CD1c-positive myeloid dendritic cell (primary cell): ENCODE data around the gene UNKL.

Source experiments
- DNase-seq: peaks from one replicate; pipeline ENCODE4 v3.0.0-alpha.2; 2016; ENCODE audit errors: extremely low spot score

Gene UNKL

DNA sequence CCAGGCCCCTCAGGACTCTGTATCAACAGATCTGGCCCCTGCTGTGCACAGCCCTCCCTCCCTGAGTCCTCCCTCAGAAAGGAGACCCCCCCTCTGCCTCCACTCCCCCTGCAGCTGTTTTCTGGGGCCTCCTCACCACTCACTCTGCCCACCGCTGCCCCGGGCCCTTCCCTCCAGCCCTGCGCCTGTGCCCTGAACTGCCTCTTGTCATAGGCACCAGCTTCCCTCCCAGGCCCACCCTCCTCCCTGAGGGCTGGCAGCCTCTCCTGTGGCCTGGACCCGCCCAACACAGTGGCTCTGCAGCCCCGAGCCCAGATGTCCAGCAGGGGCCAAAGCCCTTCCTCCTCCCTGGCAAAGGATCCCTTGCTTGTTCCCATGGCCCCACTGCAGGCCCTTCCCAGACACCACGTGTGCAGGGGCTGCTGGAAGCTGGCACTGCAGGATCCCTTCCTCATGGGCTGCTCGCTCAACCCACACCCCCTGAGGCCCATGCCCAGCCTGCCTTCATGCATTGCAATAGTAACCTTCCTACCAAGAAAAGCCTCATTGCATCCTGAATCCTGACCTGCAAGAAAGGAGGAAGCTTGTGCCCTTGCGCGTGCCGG lies 37.0 kb downstream of the UNKL start:
- DNase-seq: no peak

DNA sequence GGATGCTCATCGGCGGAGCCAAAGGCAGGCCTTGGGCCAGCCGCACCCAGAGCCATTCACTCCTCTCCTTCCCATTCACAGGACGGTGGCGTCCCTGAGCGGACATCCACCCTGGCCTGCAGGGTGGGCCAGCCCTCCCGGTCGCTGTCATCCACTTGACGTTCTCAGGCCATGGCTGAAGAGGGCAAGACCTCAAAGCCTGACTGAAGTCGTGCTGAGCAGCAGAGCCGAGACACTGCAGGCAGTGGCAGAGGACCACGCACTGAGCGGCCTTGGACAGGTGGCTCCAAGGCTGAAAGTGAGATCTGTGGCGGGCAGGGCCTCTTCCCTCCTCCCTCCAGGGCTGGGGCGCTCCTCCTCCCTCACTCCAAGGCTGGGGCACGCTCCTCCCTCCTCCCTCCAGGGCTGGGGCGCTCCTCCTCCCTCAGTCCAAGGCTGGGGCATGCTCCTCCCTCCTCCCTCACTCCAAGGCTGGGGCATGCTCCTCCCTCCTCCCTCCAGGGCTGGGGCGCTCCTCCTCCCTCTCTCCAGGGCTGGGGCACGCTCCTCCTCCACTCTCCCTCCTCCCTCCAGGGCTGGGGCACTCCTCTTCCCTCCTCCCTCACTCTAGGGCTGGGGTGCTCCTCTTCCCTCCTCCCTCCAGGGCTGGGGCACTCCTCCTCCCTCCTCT lies 38.6 kb downstream of the UNKL start:
- DNase-seq: no peak

DNA sequence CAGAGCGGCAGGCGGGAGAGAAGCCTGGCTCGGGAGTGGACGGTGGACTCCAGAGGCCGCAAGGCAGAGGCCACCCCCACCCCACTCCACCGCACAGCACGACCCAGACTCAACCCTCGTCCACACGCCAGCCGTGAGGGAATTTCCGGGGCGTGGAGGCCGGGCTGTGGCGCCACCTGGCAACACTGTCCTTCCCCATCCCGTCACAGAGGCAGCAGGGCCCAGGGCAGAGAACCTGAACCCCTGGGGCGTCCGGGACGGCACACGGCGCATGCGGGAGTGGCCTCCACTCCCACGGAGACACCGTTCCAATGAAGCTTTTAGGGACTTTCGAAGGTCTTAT lies 39.2 kb downstream of the UNKL start:
- DNase-seq: no peak

DNA sequence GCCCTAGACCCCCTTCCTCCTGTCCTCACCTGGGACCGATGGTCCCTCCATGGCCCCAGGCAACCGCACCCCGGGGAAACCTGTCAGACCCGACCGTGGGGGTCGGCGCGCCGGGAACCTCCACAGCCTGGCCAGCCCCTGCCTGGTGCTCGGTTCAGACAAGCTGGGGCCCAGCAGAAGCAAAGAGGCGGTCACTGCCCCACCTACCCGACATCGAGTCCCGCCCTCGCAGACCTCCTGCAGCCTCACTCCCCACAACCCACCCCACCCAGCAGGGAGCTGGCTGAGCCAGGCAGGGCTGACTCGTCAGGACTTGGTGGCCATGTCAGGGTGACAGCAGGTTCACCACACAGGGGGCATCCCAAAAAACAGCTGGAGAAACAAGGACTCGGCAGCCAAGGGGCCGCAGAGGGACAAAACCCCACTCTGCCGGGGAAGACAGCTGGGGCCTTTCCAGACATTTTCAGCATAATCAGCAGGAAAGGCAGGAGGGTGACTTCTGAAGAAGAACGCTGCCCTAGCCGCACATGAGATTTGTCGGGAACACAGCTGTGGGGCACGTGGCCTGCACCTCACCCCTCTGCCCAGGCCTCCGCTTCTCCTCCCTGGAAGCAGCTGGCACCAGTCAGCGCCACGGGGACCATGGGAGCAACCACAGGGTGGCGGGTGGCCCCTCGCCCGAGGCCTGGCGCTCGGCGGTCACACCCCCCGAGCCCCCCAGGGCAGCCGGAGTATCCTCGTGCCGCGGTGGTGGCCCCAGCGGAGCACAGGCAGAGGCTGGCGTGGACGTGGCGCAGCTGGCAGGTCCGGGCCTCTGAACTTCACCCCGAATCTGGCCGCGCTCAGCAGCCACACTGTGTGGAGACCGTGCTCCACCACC lies 39.8 kb downstream of the UNKL start:
- no peak for DNase-seq

DNA sequence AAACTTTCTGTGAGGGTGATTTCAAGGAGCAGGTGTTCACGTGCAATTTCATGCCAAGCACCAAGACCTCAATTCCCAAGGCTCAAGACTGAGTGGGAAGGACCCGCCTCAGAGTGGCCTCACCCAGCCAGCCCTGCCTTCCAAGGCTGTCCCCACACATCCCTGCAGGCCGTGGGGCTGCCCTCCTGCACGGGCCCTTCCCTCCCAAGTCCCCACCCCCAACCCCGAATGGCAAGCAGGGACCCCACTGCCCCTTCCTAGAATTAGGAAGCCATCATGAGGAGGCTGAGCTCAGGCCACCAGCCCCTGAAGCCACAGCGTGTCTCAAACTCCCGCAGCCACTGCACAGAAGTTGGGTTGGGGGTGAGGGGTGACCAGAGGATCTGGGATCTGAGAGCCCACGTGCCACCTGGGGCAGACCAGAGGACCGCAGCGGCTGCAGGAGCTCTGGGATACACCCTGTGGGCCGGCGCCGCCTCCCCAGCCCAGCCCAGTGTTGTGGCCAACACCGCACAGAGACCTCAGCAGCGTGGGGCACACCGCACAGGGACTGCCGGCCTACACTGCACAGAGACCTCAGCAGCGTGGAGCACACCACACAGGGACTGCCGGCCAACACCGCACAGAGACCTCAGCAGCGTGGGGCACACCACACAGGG lies 42.1 kb downstream of the UNKL start:
- no peak for DNase-seq

DNA sequence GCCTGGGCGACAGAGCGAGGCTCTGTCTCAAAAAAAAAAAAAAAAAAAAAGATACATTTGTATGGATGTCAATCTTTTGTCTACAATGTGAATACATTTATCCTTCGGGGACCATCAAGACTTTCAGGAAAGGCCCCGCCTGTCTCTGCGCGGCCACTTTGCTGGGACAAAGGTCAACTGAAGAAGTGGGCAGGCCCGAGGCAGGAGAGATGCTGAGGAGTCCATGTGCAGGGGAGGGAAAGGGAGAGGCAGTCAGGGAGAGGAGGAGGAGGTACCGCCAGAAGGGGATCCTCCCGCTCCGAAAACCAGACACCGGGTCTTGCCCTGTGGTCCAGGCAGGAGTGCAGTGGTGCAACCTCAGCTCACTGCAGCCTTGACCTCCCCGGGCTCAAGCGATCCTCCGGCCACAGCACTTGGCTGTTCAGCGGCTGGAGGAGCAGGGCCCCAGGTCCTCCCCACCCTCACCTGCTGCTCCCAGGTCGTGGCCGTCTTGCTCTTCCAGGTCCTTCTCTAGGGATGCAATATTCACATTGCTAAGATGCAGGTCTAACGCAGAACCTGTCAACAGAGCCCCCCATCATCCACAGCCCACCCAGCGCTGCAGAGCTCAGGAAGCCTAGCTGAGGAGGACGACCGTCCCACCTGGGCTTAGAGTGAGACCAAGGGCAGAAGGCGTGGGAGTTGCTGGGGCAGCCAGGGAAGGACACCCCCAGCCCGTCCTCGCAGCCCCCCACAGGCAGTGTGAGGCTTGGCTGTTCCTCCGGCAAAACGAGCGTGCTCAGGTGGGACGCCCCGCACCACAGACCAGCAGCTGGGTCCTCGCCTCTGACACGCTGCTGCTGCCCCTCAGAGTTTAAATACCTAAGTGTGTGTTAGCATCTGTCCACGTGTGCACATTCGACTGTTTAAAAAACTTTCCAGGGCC lies 43.2 kb downstream of the UNKL start:
- no peak for DNase-seq

DNA sequence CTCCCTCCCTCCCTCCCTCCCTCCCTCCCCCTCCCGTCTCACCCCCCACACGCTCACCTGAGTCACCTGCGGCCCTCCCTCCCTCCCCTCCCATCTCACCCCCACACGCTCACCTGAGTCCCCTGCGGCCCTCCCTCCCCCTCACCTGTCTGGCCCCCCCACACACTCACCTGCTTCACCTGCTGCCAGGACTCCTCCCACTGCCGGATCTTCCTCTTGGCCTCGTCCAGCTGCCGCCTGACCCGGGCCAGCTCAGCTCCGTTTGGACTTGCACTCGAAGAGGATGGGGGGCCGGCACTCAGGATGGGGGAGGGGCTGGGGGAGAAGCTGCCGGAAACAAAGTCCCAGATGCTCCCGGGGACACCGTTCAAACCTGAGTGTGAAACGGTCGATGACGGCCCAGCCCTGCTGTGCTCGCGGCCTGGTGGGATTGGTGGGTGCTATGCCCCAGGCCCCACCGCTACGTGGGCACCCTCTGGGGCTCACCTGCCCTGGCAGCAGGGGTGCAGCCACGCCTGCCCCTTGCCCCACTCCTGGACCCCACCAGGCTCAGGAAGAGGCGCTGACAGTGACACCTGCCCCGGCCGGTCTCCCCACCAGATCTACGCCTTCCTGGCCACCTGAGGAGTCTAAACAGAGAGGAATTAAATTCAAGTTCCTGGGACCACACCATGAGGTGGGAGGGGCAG lies 46.9 kb downstream of the UNKL start:
- no peak for DNase-seq

DNA sequence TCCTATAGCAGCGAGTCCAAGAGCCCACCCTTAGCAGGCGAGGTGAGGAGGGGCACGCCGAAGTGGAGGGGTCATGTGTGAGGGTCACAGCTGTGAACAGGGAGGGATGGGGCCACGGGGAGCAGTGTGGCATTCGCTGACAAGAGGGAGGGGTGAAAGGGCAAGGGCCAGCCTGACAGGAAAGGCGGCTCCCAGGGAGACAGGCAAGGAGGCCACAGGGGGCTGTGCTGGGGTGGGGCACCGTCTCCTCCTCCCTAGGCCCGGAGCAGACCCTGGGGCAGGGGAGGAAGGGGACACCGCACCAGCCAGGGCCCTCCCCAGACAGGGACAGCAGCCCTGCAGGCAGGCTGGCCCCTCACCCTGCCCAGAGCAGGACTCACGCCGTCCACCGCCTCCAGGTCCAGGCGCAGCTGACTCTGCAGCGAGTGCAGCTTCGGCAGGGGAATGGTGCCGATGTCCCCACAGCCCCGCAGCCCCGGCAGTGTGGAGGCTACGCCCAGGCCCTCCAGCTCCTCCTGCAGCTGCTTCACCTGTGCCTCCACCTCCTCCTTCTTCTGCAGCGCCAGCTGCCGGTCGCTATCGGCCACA lies 47.7 kb downstream of the UNKL start:
- DNase-seq: no peak

DNA sequence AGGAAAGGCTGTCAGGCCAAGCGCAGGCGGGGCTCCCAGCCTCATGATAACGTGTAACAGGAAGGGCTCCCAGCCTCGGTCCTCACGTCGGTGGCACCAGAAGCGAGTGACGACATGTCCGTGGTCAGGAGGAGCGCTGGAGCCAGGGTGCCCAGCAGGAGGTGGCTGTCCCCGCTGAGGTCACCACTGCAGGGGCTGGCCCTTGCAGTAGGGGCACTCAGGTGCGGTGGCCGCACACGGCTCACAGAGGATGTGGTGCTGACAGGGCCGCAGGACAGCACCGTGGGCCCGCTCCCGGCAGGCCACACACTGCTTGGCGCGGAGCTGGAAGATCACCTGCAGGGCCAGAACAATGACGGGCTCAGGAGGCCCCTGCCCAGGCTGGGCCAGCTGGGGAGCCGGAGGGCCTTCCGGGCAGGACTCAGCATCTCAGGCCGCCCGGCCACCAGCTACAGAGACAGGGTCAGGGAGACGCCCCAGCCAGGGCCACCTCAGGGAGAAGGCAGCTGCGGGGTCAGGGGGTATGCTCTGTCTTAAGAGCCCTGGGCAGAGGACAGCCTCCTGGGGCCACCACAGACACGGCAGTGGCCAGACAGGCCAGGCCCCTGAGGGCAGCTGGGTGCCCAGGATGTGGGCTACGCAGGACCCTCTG lies 48.3 kb downstream of the UNKL start:
- no peak for DNase-seq

DNA sequence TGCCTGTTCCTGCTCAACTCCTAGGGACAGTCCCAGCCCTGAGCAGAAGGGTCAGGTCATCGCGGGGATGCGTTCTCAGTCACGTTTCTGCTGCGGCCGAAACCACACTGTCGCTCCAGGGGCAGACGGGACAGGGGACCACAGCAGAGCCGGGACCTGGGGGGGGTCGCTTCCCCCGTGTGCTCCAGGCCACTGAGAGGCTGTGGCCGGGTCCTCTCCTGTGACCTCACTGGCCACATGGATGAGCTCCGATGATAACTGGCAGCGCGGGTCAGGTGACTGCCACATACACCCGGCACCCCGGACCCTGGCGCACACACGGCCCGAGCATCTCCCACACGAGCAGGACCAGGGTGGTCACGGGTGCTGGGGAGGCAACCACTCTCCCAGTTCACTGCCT lies 50.0 kb downstream of the UNKL start:
- DNase-seq: no peak

DNA sequence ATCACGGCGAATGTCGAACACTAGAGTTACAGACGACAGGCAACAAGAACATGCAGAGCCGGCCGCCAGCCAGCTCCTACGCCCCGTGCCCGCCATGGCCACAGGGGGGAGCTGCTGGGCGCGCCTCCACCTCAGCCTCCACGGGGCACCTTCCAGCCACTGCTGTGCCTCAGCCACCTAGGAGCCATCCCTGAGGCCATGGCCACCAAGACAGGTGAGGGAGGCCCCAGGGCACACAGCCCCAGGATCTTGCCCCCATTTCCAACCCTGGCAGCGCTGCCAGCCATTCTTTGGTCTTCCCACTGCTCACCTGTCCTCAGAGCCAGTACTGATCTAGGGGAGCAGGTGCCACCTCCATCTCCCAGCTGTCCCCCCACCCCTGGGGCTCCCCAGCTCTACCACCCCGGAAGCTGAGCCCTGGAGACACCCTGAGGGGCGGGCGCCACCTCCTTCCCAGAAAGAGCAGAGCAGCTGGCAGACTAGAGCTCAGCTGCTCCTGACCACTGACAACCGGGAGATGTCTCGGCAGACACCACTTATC lies 50.9 kb downstream of the UNKL start:
- DNase-seq: peak; percentile 57

DNA sequence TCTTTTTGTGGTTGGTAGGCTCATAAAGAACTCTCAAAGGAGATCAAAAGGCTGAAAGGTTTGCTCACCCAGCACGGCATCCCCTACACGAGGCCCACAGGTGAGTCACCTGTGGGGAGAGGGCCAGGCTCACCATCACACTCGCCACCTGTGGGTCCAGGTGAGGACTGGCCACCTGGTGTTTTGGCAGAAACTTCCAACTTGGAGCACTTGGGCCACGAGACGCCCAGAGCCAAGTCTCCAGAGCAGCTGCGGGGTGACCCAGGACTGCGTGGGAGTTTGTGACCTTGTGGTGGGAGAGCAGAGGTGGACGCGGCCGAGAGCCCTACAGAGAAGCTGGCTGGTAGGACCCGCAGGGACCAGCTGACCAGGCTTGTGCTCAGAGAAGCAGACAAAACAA lies 51.7 kb downstream of the UNKL start:
- DNase-seq: no peak

DNA sequence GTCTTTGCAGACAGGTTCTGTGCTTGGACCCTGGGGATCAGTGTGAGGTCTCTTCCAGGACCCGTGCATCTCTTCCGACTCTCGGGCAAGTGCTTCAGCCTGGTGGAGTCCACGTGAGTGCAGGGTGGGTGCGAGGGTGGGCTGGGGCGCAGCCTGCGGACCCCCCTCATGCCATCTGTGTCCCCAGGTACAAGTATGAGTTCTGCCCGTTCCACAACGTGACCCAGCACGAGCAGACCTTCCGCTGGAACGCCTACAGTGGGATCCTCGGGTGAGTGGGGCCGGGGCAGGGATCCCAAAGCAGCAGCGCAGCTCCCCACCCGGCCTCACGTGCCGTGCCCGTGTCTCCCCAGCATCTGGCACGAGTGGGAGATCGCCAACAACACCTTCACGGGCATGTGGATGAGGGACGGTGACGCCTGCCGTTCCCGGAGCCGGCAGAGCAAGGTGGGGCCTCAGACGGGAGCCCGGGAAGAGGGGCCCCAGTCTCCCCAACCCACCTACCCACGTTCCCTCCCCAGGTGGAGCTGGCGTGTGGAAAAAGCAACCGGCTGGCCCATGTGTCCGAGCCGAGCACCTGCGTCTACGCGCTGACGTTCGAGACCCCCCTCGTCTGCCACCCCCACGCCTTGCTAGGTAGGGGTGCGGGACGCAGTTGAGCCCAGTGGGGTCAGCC lies 52.7 kb downstream of the UNKL start:
- DNase-seq: no peak

DNA sequence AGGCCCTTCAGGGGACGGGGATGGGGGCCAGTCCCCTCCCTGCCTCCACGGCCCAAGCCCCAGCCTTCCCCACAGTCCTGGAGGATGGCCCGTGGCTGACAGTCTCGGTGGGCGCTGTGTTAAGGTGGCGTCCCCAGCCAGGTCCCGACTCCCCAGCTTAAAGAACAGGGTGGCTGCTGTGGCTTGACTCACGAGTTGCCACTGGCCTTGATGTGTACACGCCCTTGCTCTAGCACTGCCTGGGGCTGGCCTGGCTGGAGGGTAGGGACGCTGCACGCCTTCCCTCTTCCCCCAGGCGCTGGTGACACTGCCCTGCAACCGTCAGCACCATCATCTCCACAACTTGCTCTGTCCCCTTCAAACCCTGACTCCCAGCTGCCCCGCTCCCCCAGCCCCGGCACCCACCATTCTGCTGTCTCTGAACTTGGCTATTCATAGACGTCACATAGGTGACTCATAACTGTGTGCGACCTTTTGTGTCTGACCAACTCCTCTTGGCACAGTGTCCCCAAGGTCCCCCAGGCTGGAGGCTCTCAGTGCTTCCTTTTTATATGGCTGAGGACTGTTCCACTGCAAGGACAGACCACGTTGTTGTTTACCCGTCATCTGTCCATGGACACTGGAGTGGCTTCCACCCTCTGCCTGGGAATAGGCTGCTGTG lies 56.5 kb downstream of the UNKL start:
- DNase-seq: no peak

DNA sequence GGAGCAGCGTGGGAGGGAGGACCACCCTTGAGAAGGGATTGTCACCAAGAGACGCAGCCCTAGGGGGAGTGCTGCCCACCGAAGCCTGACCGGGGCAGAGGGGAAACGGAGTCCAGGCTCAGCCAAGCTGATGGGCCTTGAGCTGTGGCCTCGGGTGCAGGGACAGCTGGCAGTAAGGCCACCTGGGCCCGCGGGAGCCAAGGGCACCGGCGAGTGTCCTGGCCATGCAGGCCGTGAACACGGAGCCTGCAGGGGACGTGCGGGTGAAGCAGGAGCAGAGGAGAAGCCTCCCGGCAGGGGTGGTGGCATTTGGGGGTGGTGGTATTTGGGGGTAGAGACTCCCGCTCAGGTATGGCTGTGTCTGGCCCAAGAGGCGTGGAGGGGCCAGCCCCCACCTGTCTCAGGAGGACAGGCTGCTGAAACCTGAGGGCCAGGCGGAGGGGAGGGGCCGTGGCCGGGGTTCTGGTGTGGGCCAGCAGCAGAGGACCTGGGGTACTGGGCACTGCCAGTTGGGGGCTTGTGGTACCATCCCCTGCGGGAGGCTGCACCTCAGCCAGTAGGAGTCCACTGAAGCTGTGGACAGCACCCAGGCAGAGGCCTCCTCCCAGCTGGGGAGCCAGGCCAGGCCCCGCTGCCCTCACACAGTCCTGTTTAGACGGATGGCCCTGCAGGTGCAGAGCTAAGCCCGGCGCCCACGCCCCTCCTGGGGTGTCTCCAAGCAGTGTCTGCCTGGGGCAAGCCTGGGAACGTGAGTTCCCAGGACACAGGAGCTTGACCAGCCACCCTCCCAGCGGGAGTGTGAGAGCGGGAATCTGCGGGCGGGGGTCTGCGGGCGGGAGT lies 58.2 kb downstream of the UNKL start:
- no peak for DNase-seq

DNA sequence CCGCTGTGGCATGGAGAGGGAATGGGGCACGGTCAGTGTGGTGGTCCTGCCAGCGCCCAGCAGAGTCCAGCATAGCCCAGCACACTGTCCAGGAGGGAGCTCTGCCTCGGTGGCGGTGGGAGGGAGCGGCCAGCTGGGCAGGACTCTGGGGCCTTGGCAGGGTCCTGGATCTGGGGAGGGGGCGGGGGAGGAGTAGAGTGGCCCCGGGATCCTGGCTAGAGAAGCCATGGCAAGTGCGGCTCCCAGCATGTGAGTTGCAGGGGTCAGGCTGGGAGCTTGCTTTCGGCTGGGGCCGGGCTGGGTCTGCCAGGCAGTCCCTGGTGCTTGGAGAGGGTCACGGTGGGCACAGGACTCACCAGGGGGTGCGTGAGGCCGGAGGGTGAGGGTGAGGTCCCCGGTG lies 58.9 kb downstream of the UNKL start:
- DNase-seq: no peak

DNA sequence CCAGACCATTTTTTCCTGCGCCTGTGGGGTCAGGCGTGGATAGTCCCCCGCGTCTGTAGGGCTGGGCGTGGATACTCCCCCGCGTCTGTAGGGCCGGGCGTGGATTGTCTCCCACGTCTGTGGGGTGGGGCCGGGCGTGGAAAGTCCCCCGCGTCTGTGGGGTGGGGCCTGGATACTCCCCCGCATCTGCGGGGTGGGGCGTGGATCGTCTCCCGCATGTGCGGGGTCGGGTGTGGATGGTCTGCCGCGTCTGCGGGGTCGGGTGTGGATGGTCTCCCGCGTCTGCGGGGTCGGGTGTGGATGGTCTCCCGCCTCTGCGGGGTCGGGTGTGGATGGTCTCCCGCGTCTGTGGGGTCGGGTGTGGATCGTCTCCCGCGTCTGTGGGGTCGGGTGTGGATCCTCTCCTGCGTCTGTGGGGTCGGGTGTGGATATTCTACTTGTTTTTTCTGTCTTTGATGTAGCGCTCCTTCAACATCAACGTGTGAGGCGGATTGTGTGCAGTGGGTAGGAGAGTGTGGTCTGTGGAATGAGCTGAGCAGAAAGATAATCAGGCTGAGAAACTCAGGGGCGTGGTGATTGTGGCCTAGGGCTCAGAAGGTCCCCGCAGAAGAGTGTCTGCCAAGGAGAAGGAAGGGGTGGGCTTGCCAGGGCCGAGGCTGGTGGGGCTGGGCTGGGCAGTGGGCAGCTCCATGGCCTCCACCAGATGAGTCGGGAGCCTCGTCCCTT lies 59.5 kb downstream of the UNKL start:
- DNase-seq: no peak
